ENCODE results near the gene CAMTA1. TPM values are rescaled to one million over a fixed set of nuclear protein-coding genes. Genes with fewer than 3 reads are reported as not detected.

The CAMTA1 gene
- polyA plus RNA-seq, 1 experiment = 64.9 TPM

- H3K27me3 ChIP-seq (ENCODE audit: control insufficient read depth, insufficient read depth, low read length) = no peaks in the 10 kb centered on the region
- no peak overlapping the region for H3K4me3 ChIP-seq (ENCODE audit: low read depth, low read length)
- H3K9me3 ChIP-seq (ENCODE audit: control insufficient read depth, insufficient read depth, low read length) = no peaks in the 10 kb centered on the region
- no peak for DNase-seq (ENCODE audit: low read depth, low spot score)
- CTCF ChIA-PET = interaction anchor here (0.6 to 2.2 kb wide), 3 partner anchors 13 to 63 kb away, joined by 3 to 8 read pairs (median 4); no protein-coding TSS in a partner anchor
- H3K27ac ChIP-seq (ENCODE audit: low read depth, low read length) = no peak overlapping the region
- POLR2A ChIA-PET = no interaction called here
- no peak for TF ChIP-seq CTCF (IDR thresholded peaks at IDR 0.05; ENCODE audit: low read depth, low read length)
Measured at GRCh38 chr1:6782151-6782550, 3.1 kb upstream of the CAMTA1 start.

GRCh38 chr1:6783221-6783620 is 2.0 kb upstream of the CAMTA1 start:
- H3K27me3 ChIP-seq (ENCODE audit: control insufficient read depth, insufficient read depth, low read length) = no peaks in the 10 kb centered on the region
- H3K27ac ChIP-seq (ENCODE audit: low read depth, low read length) = no peak overlapping the region
- DNase-seq (ENCODE audit: low read depth, low spot score) = no peak
- TF ChIP-seq CTCF (IDR thresholded peaks at IDR 0.05; ENCODE audit: low read depth, low read length) = no peak
- no peaks in the 10 kb centered on the region for H3K9me3 ChIP-seq (ENCODE audit: control insufficient read depth, insufficient read depth, low read length)
- CTCF ChIA-PET = interaction anchor here (0.5 to 2.2 kb wide), 3 partner anchors 63 to 354 kb away, joined by 3 to 8 read pairs (median 3); no protein-coding TSS in a partner anchor
- no peak overlapping the region; the same call in 1 of the 2 replicates for H3K4me3 ChIP-seq (ENCODE audit: low read depth, low read length)
- POLR2A ChIA-PET = no interaction called here

GRCh38 chr1:6783936-6784559 is 1.2 kb upstream of the CAMTA1 start:
- no peak for TF ChIP-seq CTCF (IDR thresholded peaks at IDR 0.05; ENCODE audit: low read depth, low read length)
- Histone ChIP-seq H3K9me3 (ENCODE audit: control insufficient read depth, insufficient read depth, low read length) (no peaks in the 10 kb centered on the region), H3K27me3 (ENCODE audit: control insufficient read depth, insufficient read depth, low read length) (no peaks in the 10 kb centered on the region), H3K27ac (ENCODE audit: low read depth, low read length) (peak overlapping the region; percentile 85), H3K4me3 (ENCODE audit: low read depth, low read length) (peak overlapping the region; percentile 69)
- POLR2A ChIA-PET = interaction anchor here (0.9 to 1.8 kb wide), 4 partner anchors 18 to 464 kb away, joined by 3 to 14 read pairs (median 4); partner anchors contain the start of gene DNAJC11
- CTCF ChIA-PET = interaction anchor here (0.5 to 2.2 kb wide), 4 partner anchors 63 to 353 kb away, joined by 3 to 8 read pairs (median 4); no protein-coding TSS in a partner anchor
- no peak for DNase-seq (ENCODE audit: low read depth, low spot score)

GRCh38 chr1:6784560-6785317 is 515 bp upstream of the CAMTA1 start:
- CTCF ChIA-PET = interaction anchor here (0.6 to 2.0 kb wide), 4 partner anchors 57 to 286 kb away, joined by 3 to 5 read pairs (median 3); no protein-coding TSS in a partner anchor
- H3K9me3 ChIP-seq (ENCODE audit: control insufficient read depth, insufficient read depth, low read length) = no peaks in the 10 kb centered on the region
- H3K4me3 ChIP-seq (ENCODE audit: low read depth, low read length) = peak overlapping the region; percentile 69
- TF ChIP-seq CTCF (IDR thresholded peaks at IDR 0.05; ENCODE audit: low read depth, low read length) = no peak
- peak; percentile 100 for DNase-seq (ENCODE audit: low read depth, low spot score)
- peak overlapping the region; percentile 85 for H3K27ac ChIP-seq (ENCODE audit: low read depth, low read length)
- no peaks in the 10 kb centered on the region for H3K27me3 ChIP-seq (ENCODE audit: control insufficient read depth, insufficient read depth, low read length)
- POLR2A ChIA-PET = interaction anchor here (0.6 to 1.8 kb wide), 10 partner anchors 9 to 464 kb away, joined by 3 to 14 read pairs (median 4); partner anchors contain the start of genes DNAJC11 and KLHL21
